Measurements from ENCODE around the gene NFKBIB.

Gene NFKBIB

DNA sequence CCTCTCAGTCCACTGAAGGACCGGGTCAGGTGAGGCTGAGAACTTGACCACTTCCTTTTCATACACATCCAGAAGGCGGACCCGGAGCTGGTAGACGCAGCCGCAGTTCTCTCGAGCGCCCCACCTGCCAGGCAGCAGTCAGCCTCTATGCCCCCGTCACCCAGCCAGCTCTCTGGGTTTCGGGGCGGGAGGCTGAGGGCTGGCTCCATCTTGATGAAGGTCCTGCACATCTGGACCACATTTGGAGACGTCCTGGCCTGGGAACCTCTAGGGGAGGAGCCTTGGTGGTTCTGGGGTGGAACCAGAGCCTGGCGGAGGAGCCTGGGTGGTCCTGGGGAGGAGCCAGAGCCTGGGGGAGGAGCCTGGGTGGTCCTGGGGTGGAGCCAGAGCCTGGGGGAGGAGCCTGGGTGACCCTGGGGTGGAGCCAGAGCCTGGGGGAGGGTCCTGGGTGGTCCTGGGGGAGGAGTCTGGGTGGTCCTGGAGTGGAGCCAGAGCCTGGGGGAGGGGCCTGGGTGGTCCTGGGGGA, 45.3 kb downstream of the NFKBIB start:
- Histone ChIP-seq H3K9me3 (ENCODE audit: insufficient read depth, low read length) (no peaks in the 10 kb centered on the region), H3K27me3 (ENCODE audit: low read depth, low read length) (no peaks in the 10 kb centered on the region), H3K4me2 (ENCODE audit: low read length) (no peak overlapping the region), H3K4me1 (ENCODE audit: low read length) (no peaks in the 10 kb centered on the region), H3K36me3 (replicated peaks; ENCODE audit: low read depth, low read length) (peaks cover 58% of the 10 kb centered on the region), H3K79me2 (ENCODE audit: low read length) (no peaks in the 10 kb centered on the region), H4K20me1 (ENCODE audit: insufficient read depth, low read length) (peaks cover 7% of the 10 kb centered on the region; the same call in 1 of the 2 replicates), H3K9ac (ENCODE audit: low read length) (no peak overlapping the region), H3K4me3 (ENCODE audit: low read length) (no peak overlapping the region), H2AFZ (ENCODE audit: low read depth, low read length) (no peak overlapping the region), H3K27ac (ENCODE audit: low read length) (no peak overlapping the region)
- TF ChIP-seq EZH2phosphoT487 (IDR thresholded peaks at IDR 0.05; ENCODE audit: low read depth) = no peak
- TF ChIP-seq CTCF (IDR thresholded peaks at IDR 0.05; ENCODE audit: low read depth, low read length) = no peak

DNA sequence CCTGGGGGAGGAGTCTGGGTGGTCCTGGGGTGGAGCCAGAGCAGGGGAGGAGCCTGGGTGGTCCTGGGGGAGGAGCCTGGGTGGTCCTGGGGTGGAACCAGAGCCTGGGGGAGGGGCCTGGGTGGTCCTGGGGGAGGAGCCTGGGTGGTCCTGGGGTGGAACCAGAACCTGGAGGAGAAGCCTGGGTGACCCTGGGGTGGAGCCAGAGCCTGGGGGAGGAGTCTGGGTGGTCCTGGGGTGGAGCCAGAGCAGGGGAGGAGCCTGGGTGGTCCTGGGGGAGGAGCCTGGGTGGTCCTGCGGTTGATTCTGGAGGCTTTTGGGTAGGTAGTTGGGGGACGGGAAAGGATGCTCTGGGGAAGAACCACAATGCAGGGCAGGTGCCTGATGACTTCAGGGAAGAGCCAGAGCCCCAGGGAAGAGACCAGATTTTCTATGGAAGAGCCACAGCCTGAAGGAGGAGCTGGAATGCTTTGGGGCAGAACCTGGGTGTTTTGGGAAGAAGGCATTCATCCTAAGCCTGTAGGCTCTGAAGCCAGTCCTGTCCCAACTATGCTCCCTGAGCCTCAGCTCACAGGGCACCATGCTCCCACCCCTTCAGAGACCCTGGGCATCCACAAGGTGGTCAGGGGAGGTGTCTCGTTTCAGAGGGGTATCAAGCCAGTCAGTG, 45.9 kb downstream of the NFKBIB start:
- Histone ChIP-seq H3K4me2 (ENCODE audit: low read length) (no peak overlapping the region), H3K36me3 (replicated peaks; ENCODE audit: low read depth, low read length) (peaks cover 63% of the 10 kb centered on the region), H2AFZ (ENCODE audit: low read depth, low read length) (no peak overlapping the region), H3K9me3 (ENCODE audit: insufficient read depth, low read length) (no peaks in the 10 kb centered on the region), H3K4me1 (ENCODE audit: low read length) (no peaks in the 10 kb centered on the region), H3K27ac (ENCODE audit: low read length) (no peak overlapping the region), H3K27me3 (ENCODE audit: low read depth, low read length) (no peaks in the 10 kb centered on the region), H4K20me1 (ENCODE audit: insufficient read depth, low read length) (peaks cover 9% of the 10 kb centered on the region), H3K79me2 (ENCODE audit: low read length) (no peaks in the 10 kb centered on the region), H3K4me3 (ENCODE audit: low read length) (no peak overlapping the region), H3K9ac (ENCODE audit: low read length) (no peak overlapping the region)
- TF ChIP-seq EZH2phosphoT487 (IDR thresholded peaks at IDR 0.05; ENCODE audit: low read depth) = no peak

DNA sequence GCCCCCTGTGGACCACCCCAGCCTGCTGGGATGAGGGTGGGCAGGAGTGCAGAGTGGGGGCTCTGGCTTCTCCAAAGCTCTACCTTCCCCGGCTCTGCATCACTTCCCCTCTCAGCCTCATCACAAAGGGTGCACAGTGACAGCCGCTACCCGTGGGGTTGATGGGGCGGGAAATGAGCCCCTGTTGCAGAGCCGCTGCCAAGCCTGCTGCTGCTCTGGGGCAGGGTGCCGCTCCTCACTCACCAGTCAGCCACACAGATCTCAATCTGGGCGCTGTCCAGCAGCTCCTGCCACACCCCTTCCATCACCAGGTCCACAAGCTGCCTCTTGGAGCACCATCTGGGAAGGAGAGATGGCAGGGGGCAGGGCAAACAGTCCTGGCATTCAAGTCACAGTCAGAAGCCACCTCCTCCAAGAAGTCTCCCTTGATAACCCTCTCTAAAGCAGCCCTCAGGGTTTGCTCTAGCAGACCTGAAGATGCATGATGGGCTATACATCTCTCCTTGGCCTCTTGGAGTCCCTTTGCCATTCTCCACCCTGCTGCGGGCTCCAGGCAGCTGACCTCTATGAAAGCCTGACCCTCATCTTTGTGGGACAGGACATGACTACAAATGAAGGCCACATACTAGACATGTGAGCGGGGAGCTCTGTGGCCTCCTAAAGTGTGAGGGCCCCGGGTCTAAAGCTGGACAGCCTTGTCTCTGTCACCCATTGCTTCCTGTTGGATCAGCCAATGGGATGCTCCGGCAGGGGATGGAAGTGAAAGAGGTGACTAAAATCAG, 46.7 kb downstream of the NFKBIB start:
- Histone ChIP-seq H3K4me2 (ENCODE audit: low read length) (no peak overlapping the region), H3K36me3 (replicated peaks; ENCODE audit: low read depth, low read length) (peaks cover 68% of the 10 kb centered on the region), H2AFZ (ENCODE audit: low read depth, low read length) (no peak overlapping the region), H3K9ac (ENCODE audit: low read length) (no peak overlapping the region), H4K20me1 (ENCODE audit: insufficient read depth, low read length) (peaks cover 9% of the 10 kb centered on the region), H3K27ac (ENCODE audit: low read length) (no peak overlapping the region), H3K9me3 (ENCODE audit: insufficient read depth, low read length) (no peaks in the 10 kb centered on the region), H3K4me1 (ENCODE audit: low read length) (no peaks in the 10 kb centered on the region), H3K79me2 (ENCODE audit: low read length) (no peaks in the 10 kb centered on the region), H3K4me3 (ENCODE audit: low read length) (no peak overlapping the region), H3K27me3 (ENCODE audit: low read depth, low read length) (no peaks in the 10 kb centered on the region)
- no peak for TF ChIP-seq CTCF (IDR thresholded peaks at IDR 0.05; ENCODE audit: low read depth, low read length)
- TF ChIP-seq EZH2phosphoT487 (IDR thresholded peaks at IDR 0.05; ENCODE audit: low read depth) = no peak

GRCh38 chr19:38949580-38950367, 50.0 kb downstream of the NFKBIB start:
- Histone ChIP-seq H3K4me3 (ENCODE audit: low read length) (no peak overlapping the region), H3K36me3 (replicated peaks; ENCODE audit: low read depth, low read length) (peaks cover 61% of the 10 kb centered on the region), H2AFZ (ENCODE audit: low read depth, low read length) (no peak overlapping the region), H3K27me3 (ENCODE audit: low read depth, low read length) (no peaks in the 10 kb centered on the region), H3K4me1 (ENCODE audit: low read length) (no peaks in the 10 kb centered on the region), H3K27ac (ENCODE audit: low read length) (no peak overlapping the region), H3K9ac (ENCODE audit: low read length) (no peak overlapping the region), H3K4me2 (ENCODE audit: low read length) (no peak overlapping the region), H3K79me2 (ENCODE audit: low read length) (no peaks in the 10 kb centered on the region; the same call in 1 of the 2 replicates), H3K9me3 (ENCODE audit: insufficient read depth, low read length) (no peaks in the 10 kb centered on the region), H4K20me1 (ENCODE audit: insufficient read depth, low read length) (peaks cover 15% of the 10 kb centered on the region)
- no peak for TF ChIP-seq EZH2phosphoT487 (IDR thresholded peaks at IDR 0.05; ENCODE audit: low read depth)
- no peak for TF ChIP-seq CTCF (IDR thresholded peaks at IDR 0.05; ENCODE audit: low read depth, low read length)
